ENCODE data around the gene HOXB2. TPM values are rescaled to one million over a fixed set of nuclear protein-coding genes. Genes with fewer than 3 reads are reported as not detected.

HOXB2 gene
- total and polyA plus RNA-seq, 2 donors (not counting 1 experiment from before 2014, with no cell fraction given): 12.2 to 12.3 TPM

- TF ChIP-seq EZH2 (IDR thresholded peaks at IDR 0.05; ENCODE audit: low read length, missing control alignments): no peak
- no peak for TF ChIP-seq CTCF (conservative IDR thresholded peaks at IDR 0.05 in 1 of 2, IDR thresholded peaks at IDR 0.05 in 1 of 2; ENCODE audit: low read depth in 1 of 2, low read length in 2 of 2)
- Histone ChIP-seq H3K4me3 (replicated peaks in 1 of 4; ENCODE audit: control extremely low read depth in 1 of 4, insufficient read depth in 1 of 4, low read depth in 3 of 4, low read length in 4 of 4) (peak overlapping the region; percentile 68 to 88 (median 78)), H3K79me2 (ENCODE audit: control insufficient read depth, insufficient read depth, low read length) (peaks cover 97% of the 10 kb centered on the region), H3K9ac (ENCODE audit: insufficient read depth, low read length) (peak overlapping the region; percentile 78), H3K9me3 (ENCODE audit: control insufficient read depth, insufficient read depth, low read depth, low read length) (no peaks in the 10 kb centered on the region), H3K36me3 (ENCODE audit: control insufficient read depth, insufficient read depth, low read length) (peaks cover 19% of the 10 kb centered on the region), H4K20me1 (ENCODE audit: control insufficient read depth, extremely low read depth, insufficient read depth, low read length) (no peaks in the 10 kb centered on the region), H3K27me3 (ENCODE audit: control insufficient read depth, insufficient read depth, low read length) (no peaks in the 10 kb centered on the region), H2AFZ (ENCODE audit: low read length) (no peak overlapping the region), H3K4me1 (ENCODE audit: control insufficient read depth, extremely low read depth, insufficient read depth, low read length) (peaks cover 55% of the 10 kb centered on the region), H3K4me2 (ENCODE audit: extremely low read depth, insufficient read depth, low read length) (peak overlapping the region; percentile 100), H3K27ac (ENCODE audit: insufficient read depth, low read length) (peak overlapping the region; percentile 91)
- DNase-seq (ENCODE audit: low read depth in 2 of 2): peak; percentile 99
These were observed 10.6 kb upstream of the HOXB2 start for GRCh38 chr17:48555258-48556228.

- peak; percentile 34 to 55 for DNase-seq (ENCODE audit: low read depth in 2 of 2)
- Histone ChIP-seq H3K4me3 (replicated peaks in 1 of 4; ENCODE audit: control extremely low read depth in 1 of 4, insufficient read depth in 1 of 4, low read depth in 3 of 4, low read length in 4 of 4) (peak overlapping the region; percentile 68 to 88 (median 78)), H3K27me3 (ENCODE audit: control insufficient read depth, insufficient read depth, low read length) (no peaks in the 10 kb centered on the region), H3K4me1 (ENCODE audit: control insufficient read depth, extremely low read depth, insufficient read depth, low read length) (peaks cover 55% of the 10 kb centered on the region), H3K36me3 (ENCODE audit: control insufficient read depth, insufficient read depth, low read length) (peaks cover 21% of the 10 kb centered on the region), H3K4me2 (ENCODE audit: extremely low read depth, insufficient read depth, low read length) (peak overlapping the region; percentile 100), H3K79me2 (ENCODE audit: control insufficient read depth, insufficient read depth, low read length) (peaks cover 97% of the 10 kb centered on the region), H3K27ac (ENCODE audit: insufficient read depth, low read length) (peak overlapping the region; percentile 91), H4K20me1 (ENCODE audit: control insufficient read depth, extremely low read depth, insufficient read depth, low read length) (no peaks in the 10 kb centered on the region), H2AFZ (ENCODE audit: low read length) (no peak overlapping the region), H3K9me3 (ENCODE audit: control insufficient read depth, insufficient read depth, low read depth, low read length) (no peaks in the 10 kb centered on the region), H3K9ac (ENCODE audit: insufficient read depth, low read length) (peak overlapping the region; percentile 78)
- TF ChIP-seq EZH2 (IDR thresholded peaks at IDR 0.05; ENCODE audit: low read length, missing control alignments) (no peak), CTCF (conservative IDR thresholded peaks at IDR 0.05 in 1 of 2, IDR thresholded peaks at IDR 0.05 in 1 of 2; ENCODE audit: low read depth in 1 of 2, low read length in 2 of 2) (no peak)
These were observed 9.7 kb upstream of the HOXB2 start for GRCh38 chr17:48554412-48555257.

- Histone ChIP-seq H3K27me3 (ENCODE audit: control insufficient read depth, insufficient read depth, low read length) (no peaks in the 10 kb centered on the region), H3K9me3 (ENCODE audit: control insufficient read depth, insufficient read depth, low read depth, low read length) (no peaks in the 10 kb centered on the region), H3K79me2 (ENCODE audit: control insufficient read depth, insufficient read depth, low read length) (peaks cover 97% of the 10 kb centered on the region), H3K9ac (ENCODE audit: insufficient read depth, low read length) (peak overlapping the region; percentile 78), H2AFZ (ENCODE audit: low read length) (no peak overlapping the region), H3K4me2 (ENCODE audit: extremely low read depth, insufficient read depth, low read length) (peak overlapping the region; percentile 100), H3K36me3 (ENCODE audit: control insufficient read depth, insufficient read depth, low read length) (peaks cover 23% of the 10 kb centered on the region), H3K4me1 (ENCODE audit: control insufficient read depth, extremely low read depth, insufficient read depth, low read length) (peaks cover 53% of the 10 kb centered on the region), H4K20me1 (ENCODE audit: control insufficient read depth, extremely low read depth, insufficient read depth, low read length) (no peaks in the 10 kb centered on the region), H3K27ac (ENCODE audit: insufficient read depth, low read length) (peak overlapping the region; percentile 91), H3K4me3 (replicated peaks in 1 of 4; ENCODE audit: control extremely low read depth in 1 of 4, insufficient read depth in 1 of 4, low read depth in 3 of 4, low read length in 4 of 4) (peak overlapping the region; percentile 68 to 88 (median 78))
- peak; percentile 35 to 52 for DNase-seq (ENCODE audit: low read depth in 2 of 2)
- TF ChIP-seq CTCF (conservative IDR thresholded peaks at IDR 0.05 in 1 of 2, IDR thresholded peaks at IDR 0.05 in 1 of 2; ENCODE audit: low read depth in 1 of 2, low read length in 2 of 2): no peak
- no peak for TF ChIP-seq EZH2 (IDR thresholded peaks at IDR 0.05; ENCODE audit: low read length, missing control alignments)
These were observed 8.9 kb upstream of the HOXB2 start for GRCh38 chr17:48553826-48554225.
